ENCODE measurements around the gene FAM219A.

DNA sequence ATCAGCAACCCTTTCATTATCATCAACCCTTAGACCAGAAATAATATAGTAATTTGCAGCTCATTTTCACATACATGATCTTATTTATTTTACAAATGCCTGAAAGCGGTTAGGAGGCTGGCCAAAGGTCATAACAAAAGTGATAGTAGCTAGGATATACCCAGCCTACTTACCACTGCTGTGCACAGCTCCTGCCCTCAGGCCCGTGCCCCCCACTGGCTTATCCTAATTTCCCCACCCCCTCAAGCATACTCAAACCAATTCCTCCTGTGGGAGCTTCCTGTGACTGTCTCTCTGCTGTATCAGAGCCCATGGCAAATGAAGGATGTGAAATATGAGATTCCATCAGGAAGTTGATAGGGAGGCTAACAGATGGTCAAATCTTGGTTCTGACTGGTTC, 14.8 kb downstream of the FAM219A start:
- TF ChIP-seq, protein P1, sequence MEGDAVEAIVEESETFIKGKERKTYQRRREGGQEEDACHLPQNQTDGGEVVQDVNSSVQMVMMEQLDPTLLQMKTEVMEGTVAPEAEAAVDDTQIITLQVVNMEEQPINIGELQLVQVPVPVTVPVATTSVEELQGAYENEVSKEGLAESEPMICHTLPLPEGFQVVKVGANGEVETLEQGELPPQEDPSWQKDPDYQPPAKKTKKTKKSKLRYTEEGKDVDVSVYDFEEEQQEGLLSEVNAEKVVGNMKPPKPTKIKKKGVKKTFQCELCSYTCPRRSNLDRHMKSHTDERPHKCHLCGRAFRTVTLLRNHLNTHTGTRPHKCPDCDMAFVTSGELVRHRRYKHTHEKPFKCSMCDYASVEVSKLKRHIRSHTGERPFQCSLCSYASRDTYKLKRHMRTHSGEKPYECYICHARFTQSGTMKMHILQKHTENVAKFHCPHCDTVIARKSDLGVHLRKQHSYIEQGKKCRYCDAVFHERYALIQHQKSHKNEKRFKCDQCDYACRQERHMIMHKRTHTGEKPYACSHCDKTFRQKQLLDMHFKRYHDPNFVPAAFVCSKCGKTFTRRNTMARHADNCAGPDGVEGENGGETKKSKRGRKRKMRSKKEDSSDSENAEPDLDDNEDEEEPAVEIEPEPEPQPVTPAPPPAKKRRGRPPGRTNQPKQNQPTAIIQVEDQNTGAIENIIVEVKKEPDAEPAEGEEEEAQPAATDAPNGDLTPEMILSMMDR (IDR thresholded peaks at IDR 0.05; ENCODE audit: low read length), result no peak
- no peak for TF ChIP-seq EZH2 (IDR thresholded peaks at IDR 0.05; ENCODE audit: borderline replicate concordance, low read length)

Data from OCI-LY1 (cell line).